HG03439 (cell line): Measurements from ENCODE around the gene SDK1.

Experiments used
- ATAC-seq: cut with Tn5 transposase; IDR thresholded peaks from one replicate; pipeline ENCODE4 v1.9.1; 2021; ENCODE audit warnings: mild to moderate bottlenecking, moderate library complexity; ENCODE audit not compliant: unreplicated experiment

The SDK1 gene

DNA sequence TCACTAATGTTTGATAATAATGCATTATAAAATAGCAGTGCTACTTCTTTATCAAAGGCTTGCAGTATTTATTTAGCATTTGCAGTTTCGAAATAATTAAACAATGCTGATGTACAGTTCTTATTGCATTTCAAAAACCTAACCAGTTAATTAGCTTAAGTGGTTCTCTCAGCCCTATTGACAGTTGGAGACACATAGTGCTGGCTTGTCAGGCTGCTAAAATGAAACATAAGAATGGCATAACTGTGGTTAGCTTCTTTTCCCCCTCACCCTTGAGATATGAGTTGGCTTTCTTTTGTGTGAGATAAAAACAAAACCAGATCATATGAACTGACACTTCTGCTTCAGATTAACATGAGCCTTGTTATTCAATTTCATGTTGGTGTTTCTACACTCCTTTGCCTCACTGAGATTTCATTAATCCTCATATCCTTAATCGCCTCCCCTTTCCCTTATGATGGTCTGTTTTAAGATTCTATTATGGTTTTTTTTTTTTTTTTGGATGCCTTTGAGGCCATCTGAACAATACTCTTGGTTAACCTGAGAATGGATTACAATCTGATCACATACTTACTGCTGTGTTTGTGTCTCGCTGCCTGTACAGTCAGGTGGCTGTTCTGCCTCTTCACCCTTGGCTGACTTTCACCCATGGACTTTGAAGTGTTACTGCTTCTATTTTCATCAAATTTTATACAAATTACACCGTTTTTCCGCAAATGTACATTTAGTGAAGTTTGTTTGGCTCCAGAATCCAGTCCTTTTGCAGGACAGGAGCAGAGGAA lies 108.0 kb downstream of the SDK1 start:
- ATAC-seq, result no peak

DNA sequence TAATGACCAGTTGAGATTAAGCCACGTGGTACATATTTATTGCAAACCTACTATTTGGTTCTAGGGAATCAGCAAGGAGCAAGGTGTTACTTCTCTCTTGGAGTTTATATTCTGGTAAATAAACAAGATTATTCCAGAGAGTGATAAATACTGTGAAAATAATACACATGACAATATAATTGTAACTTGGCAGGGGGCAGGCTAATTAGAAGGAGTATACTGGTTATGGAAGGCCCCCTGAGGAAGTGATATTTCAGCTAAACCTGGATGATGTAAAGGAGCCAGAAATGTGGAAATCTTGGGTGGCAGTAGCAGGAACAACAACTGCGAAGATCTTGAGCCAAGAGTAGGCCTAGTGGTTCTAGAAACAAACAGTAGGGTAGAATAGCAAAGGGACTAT lies 111.8 kb downstream of the SDK1 start:
- no peak for ATAC-seq

DNA sequence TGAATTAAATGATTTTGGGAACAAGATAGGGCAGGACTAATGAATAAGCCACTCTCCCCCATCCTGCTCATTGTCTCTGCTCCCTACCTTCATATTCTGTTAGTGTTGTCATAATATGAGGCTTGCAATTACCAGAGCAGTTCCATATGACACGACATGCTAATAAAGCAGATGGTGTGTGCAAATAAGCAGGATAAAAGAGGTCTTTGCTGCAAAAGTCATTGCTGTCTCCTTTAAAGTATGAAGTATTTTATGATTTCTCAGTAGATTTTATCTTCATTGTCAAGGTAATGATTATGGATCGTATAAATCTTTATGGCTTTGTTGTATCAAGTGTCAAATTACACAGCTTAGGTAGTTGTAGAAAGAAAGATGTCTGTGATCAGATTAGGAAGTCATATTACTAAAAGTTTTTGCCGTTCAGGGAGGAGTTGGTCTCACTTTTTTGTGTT lies 114.8 kb downstream of the SDK1 start:
- no peak for ATAC-seq

DNA sequence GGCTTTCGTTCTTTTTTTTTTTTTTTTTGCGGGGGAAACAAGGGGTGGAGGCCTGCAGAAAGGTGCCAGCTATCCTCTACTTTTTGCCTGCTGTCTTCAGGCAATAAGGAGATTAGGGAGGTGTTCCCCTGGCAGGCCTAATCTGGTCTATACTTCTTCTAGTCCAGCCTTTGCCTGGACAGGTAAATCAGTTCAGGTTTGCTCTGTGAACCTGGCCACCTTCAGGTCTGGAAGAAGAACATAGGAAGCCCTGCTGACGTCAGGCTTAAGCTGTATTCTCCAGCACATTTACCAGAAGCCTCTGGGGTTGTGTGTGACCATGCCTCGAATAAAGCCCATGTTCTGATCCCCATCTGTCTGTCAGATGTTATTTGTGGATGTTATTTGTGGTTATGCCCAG lies 115.4 kb downstream of the SDK1 start:
- ATAC-seq, result no peak

DNA sequence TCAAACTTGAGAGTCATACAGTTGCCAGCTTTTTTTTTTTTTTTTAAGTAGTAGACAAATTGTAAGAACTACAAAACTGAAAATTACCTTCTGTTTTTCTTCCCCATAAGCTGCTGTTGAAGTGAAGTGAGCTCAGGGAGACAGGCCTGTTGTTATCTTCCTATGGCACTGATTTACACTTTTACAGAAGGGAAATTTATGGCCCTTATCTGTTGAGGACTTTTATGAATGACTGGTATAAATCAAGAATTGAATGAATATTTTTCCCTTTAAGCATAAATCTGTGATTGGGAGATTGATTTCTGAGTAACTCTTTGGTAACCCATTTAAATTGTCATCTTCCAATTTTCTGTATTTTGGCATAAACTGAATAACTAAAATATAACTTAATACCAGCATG lies 124.0 kb downstream of the SDK1 start:
- no peak for ATAC-seq

DNA sequence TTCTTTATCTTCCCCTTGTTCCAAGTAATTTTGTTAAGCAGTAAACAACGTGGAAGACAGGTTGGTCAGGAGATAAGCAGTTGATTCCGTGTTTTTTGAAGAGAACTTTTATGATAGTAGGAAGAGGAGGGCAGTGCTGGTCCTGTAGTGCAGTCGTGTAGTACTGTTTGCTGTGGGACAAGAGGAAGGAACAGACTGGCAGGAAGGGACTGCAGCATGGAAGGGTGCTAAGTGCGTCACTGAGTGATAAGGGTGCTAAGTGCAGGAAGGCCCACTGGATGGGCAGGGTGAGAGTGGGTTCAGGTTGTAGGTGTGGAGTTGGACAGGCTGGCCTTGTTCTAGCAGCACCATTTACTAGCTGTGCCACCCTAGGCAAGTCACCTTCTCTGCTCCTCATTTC lies 125.0 kb downstream of the SDK1 start:
- ATAC-seq, result no peak

DNA sequence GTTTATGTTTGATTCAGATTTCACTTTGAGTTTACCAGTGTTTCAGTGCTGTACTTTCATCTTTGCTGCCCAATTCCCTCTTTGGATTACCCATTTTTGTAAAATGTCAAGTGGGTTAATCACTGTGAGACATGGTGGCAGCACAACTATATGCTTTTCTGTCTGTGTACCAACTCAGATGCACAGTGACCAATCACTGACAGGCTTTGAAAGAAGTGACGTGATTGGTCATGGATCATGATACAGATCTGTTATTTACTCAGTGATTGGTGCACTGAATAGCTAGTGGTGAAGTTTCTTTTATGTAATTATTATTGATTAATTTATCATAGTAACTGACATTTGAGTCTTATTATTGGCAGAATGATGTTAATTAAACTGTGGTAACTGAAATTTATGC lies 126.9 kb downstream of the SDK1 start:
- no peak for ATAC-seq

DNA sequence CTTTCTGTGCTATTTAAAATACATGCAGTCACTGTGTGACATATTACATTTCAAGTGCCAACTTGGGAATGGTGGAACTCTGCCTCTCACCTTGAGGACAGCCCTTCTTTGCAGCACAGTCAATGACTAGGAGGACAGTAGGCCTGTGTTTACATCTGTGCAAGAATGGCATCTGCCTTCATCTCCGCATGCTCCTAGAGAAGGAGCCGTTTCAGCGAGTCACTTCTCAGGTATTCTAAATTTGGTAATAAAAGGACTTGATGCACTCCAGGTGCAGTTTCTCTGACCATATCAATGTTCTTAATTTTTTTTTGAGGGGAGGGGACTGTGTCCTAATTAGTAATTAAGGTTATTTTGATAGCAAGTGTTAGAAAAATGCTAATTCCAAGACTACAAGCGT lies 128.9 kb downstream of the SDK1 start:
- no peak for ATAC-seq

DNA sequence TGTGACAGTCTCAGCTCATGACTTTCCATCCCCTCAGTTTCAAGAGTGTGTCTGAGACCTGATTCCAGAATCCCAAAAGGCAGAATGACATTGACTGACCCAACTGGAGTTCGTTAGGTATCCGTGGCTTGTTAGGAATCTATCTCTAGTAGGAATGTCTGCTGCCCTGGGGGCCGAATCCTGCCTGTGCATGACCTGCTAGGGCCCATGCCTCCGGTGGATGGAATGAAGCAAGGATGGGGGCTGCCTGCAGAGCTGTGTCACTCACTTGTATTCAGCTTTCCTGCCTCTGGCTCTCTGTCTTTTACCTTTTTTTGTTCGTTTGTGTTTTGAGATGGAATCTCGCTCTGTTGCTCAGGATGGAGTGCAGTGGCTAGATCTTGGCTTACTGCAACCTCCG lies 129.5 kb downstream of the SDK1 start:
- ATAC-seq, result no peak

DNA sequence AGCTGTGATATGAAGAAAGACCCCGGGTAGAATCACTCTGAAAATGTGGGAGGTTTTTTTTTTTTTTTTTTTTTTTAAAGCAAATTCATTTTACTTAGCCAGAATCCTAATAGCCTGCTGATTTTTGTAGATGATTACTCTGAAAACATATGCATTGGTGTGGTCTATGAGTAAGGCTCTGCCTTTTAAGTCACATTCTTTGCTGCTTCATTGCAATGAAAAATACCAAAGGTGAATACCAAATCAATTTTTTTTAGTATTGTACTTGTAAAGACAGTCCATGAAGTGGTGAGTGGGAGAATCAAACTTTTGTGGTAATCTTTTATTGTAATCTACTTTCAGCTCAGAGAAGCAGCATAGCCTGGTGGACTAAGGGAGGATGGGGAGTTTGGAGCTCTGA lies 130.3 kb downstream of the SDK1 start:
- ATAC-seq, result no peak

DNA sequence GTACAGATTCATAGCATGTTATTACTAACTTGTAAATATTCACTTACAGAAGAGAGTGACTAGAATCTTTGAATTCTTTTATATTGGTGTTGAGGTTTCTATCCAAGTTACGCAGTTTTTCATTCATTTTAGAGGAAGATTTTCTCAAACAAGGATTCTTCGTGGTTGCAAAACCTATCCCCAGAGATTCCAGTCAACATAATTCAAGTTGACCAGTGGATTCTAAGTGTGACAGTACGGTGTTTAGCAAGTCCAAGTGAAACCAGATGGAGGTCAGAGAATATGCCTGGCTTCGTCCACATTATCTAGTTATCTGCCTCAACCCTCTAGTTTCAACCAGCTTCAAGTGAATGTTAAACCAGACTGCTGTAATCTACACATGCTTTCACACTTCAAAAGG lies 131.9 kb downstream of the SDK1 start:
- ATAC-seq, result no peak

DNA sequence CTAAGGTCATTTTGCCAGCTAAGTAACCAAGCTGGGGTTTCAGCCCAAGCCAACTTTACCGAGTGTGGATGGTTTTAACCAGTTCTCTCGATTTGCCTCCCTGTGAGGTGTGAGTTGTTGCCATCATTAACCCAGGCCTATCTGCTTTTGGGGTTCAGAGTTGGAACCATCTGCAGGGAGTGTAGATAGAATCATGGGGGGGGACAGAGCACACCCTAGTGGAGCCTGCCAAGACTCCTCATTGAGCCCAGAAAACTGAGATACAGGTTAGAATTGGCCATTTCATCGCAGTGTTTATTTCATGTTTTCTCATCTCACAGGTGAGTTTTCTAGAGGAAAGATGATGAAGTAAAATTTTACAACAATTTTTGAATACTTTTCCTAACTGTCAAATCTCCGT lies 133.6 kb downstream of the SDK1 start:
- ATAC-seq, result no peak

DNA sequence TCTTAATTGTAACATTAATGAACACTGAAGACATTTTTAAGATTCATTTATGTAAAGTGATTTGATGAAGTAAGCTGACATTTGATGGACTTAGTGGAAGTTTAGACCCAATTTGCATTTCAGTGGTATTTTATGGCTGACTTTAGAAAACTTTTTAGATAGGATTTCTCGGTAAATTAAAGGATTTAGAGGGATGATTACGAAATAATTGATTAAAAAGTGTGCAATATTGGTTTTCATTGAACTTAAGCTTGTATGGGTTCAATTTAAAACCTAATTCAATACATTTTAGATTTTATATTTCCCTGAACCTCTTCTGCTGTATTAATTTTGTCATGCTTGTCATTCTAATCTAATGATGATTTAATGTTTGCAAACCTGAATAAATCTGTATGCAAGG lies 135.1 kb downstream of the SDK1 start:
- no peak for ATAC-seq

DNA sequence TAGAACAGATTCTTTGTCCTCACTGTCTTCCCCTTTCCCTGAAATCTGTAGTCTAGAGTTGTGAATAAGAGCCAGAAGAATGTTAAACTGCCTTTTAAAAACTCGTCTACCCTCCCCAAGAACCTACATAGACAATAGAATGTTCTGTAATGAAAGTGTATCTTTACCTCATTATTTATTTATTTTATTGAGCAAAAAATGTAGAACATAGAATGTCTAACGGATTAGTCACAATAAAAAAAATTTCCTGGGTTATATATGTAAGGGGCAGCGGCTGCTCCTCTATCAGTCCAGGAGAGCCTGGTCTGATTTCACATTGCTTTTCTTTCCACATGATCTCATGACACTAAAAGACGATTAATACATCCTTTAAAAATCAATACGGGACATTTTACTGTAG lies 135.7 kb downstream of the SDK1 start:
- no peak for ATAC-seq

DNA sequence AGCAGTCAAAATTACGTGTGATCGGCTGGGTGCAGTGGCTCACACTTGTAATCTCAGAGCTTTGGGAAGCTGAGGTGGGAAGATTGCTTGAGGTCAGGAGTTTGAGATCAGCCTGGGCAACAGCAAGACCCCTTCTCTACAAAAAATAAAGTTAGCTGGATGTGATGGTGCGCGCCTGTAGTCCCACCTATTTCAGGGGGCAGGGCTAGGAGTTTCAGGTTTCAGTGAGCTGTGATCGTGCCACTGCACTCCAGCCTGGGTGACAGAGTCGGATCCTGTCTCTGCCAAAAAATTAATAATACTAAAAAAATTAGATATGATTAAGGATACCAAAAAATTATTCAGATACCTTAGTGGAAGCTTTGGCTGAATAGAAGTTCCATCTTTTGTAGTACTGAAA lies 136.4 kb downstream of the SDK1 start:
- no peak for ATAC-seq

DNA sequence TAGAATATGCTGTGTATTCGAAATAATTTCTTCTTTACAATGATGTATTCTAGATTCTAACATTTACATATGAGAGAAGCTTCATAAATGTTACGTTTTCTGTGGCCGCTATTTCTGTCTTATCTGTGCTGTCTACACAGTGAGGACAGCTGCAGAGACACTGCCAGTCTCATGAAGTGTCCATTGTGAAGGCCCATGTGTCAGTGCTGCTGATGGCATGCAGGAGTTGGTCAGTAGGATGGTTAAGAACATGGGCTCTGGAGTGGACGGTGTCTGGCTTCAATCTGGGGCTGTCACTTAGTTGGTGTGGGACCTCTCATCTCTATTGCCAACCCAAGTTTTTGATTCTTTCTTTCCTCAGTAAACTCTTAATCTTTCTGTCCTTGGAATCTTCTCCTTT lies 137.3 kb downstream of the SDK1 start:
- no peak for ATAC-seq

DNA sequence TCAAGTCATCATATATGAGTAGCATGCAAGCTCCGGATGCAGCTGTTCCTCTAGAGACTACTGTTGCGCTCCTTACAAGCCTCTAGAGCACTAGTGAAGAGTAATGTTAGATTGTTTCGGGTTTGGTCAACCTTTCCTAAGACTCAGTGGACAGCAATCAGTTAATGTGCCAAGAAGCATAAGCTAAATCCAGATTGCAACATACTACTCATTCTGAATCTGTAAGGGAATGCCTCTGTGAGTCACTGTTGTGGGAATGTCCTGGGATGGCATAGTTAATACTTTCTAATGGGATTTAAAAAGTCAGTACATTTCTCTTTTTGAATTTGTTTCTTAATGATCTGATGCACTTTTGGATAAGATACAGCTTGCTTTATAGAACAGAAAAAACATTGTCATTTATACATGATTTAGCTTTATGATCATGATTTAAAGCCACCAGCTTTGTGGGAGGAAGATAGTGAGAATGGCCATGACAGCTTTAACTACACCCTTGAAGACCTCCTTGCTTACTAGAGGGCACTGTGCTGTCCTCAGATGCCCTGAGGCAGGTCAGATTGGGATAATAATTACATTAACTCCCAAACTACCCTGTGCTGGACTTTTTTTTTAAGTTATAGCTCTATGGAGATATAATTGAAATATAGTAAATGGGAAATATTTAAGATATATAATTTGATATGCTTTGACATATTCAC lies 138.4 kb downstream of the SDK1 start:
- ATAC-seq, result no peak

DNA sequence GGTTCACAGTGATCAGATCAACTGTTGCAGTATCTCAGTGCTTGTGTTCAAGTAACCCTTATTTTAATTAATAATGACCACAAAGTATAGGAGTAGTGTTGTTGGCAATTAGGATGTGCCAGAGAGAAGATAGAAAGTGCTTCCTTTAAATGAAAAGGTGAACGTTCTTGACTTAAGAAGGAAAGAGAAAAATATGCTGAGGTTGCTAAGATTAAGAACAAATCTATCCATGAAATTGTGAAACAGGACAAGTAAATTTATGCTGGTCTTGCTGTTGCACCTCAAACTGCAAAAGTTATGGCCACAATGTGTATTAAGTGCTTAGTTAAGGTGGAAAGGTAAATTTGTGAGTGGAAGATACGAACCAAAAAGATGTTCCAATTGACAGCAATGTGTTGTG lies 139.5 kb downstream of the SDK1 start:
- ATAC-seq, result no peak

DNA sequence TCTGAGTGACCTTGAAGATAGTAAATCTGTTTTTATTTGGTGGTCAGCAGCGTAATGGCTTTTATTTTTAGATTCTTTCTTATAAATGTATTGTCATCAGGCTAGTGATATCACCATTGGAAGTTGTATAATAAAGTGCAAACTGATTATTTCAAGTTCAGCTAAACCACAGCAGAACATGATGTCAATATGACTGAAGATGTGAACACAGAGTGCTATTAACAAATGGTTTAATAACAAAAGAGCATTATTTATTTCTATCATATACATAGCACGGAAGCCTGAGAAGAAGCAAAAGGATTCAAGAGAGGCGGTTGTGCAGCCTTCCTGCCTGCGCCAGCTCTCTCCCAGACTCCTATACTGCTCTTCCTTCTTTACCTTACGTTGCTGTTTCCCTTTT lies 142.7 kb downstream of the SDK1 start:
- ATAC-seq, result no peak

DNA sequence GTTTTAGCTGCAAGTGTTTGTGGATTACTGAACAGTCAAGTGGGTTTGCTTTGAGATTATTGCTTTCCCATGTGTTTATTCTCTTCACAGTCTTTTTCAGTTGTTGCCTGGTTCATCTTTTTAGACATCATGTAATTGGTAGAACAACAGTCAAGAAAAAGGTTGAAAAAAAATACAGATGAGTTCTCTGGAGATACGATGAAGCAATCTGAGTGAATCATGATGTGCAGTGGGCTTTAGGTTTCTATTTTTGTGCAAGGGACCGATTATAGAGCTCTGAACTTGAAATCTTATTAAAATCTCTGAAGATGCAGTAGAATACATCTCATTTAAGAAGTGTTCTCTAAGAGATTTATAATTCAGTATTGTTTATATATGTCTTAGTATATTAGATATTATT lies 145.7 kb downstream of the SDK1 start:
- no peak for ATAC-seq

DNA sequence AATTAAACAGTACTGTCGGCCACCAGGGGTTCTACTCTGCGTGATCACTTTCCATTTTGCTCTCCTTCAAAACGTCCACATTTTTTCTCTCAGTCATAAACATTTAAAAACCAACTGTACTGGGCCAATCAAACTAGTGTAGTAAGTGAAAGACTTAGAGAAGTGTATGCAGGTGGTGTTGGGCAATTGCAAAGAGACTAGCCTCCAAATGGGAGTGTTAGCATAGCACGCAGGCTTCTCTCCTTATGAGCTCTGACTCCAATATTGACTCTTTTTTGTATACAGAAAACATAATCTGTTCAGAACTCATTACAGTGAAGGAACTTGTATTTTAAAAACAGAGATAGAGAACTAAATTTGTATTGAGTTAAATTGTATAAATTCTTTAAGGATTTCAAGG lies 150.6 kb downstream of the SDK1 start:
- ATAC-seq, result no peak

DNA sequence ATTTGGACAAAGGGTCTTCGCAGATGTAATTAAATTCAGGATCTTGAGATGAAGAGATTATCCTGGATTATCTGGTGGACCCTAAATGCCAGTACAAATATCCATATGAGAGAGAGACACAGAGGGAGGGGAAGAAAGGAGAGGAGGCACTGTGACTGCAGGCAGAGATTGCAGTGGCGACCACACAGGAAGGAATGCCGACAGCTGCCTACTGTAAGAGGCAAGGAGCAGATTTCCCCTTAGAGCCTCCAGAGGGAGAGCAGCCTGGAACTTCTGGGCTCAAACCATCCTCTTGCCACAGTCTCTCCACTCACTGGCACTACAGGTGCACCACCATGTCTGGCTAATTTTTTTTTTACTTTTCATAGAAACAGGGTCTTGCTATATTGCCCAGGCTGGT lies 152.3 kb downstream of the SDK1 start:
- ATAC-seq, result no peak
